Common myeloid progenitor, CD34-positive (primary cell): ENCODE results near the gene ZNF423.
A peak's percentile ranks its signal among the peaks of the same experiment; 100 is the strongest.

ENCODE experiments used
- CTCF ChIA-PET: fragments of 350-600 bp; sonication (Branson Sonifier 250); formaldehyde crosslinking; loops from one replicate; lab custom pipeline; 2021; ENCODE audit warnings: antibody characterized with exemption; lab: Charles Lee
- POLR2A ChIA-PET: fragments of 350-600 bp; sonication (Branson Sonifier 250); formaldehyde crosslinking; loops from one replicate; lab custom pipeline; 2021; ENCODE audit warnings: antibody characterized with exemption; lab: Charles Lee
- DNase-seq, 3 donors: peaks; one replicate each; pipeline versions ENCODE4 v3.0.0 to v3.0.0-alpha.2; 2013
- H3K27ac ChIP-seq, 2 experiments: 1 replicate in 1 of 2; 2 replicates in 1 of 2; pipeline ENCODE4 v1.7.0; 2013; ENCODE audit warnings: inconsistent platforms in 2 of 2, low read length in 2 of 2, mild to moderate bottlenecking in 2 of 2, low read depth in 1 of 2, moderate library complexity in 1 of 2; ENCODE audit not compliant: severe bottlenecking in 2 of 2, insufficient read depth in 1 of 2, poor library complexity in 1 of 2
- H3K27me3 ChIP-seq, 5 experiments: replicated peaks in 2 of 5; 1 replicate in 3 of 5; 2 replicates in 2 of 5; pipeline versions ENCODE4 v1.6.1 to v1.7.0; 2013; ENCODE audit warnings: low read length in 4 of 5, mild to moderate bottlenecking in 2 of 5, moderate library complexity in 2 of 5, inconsistent platforms in 1 of 5; ENCODE audit not compliant: insufficient read depth in 5 of 5, control insufficient read depth in 4 of 5
- H3K36me3 ChIP-seq, 4 experiments: 1 replicate in 2 of 4; 2 replicates in 2 of 4; pipeline versions ENCODE4 v1.6.1 to v1.7.0; 2013; ENCODE audit warnings: low read length in 3 of 4, control low read depth in 1 of 4, mild to moderate bottlenecking in 1 of 4; ENCODE audit not compliant: control insufficient read depth in 4 of 4, insufficient read depth in 4 of 4
- H3K4me1 ChIP-seq, 4 experiments: 1 replicate in 3 of 4; 2 replicates in 1 of 4; pipeline versions ENCODE4 v1.6.1 to v1.7.1; 2013; ENCODE audit warnings: low read length in 3 of 4, mild to moderate bottlenecking in 3 of 4, control low read depth in 1 of 4, inconsistent platforms in 1 of 4, moderate library complexity in 1 of 4; ENCODE audit not compliant: control insufficient read depth in 4 of 4, insufficient read depth in 4 of 4; ENCODE audit errors: control extremely low read depth in 1 of 4
- H3K4me3 ChIP-seq, 7 experiments: 1 replicate in 4 of 7; 2 replicates in 3 of 7; pipeline versions ENCODE4 v1.5.1 to v1.7.0; 2013; ENCODE audit warnings: mild to moderate bottlenecking in 7 of 7, low read length in 6 of 7, moderate library complexity in 6 of 7, inconsistent platforms in 2 of 7, low read depth in 2 of 7, control low read depth in 1 of 7; ENCODE audit not compliant: insufficient read depth in 4 of 7, control insufficient read depth in 1 of 7; ENCODE audit errors: extremely low read depth in 1 of 7
- H3K9me3 ChIP-seq, 5 experiments: 1 replicate in 4 of 5; 2 replicates in 1 of 5; pipeline versions ENCODE4 v1.6.1 to v1.7.1; 2013; ENCODE audit warnings: low read length in 4 of 5, mild to moderate bottlenecking in 2 of 5, inconsistent platforms in 1 of 5, low read depth in 1 of 5, moderate library complexity in 1 of 5; ENCODE audit not compliant: control insufficient read depth in 4 of 5, insufficient read depth in 2 of 5; ENCODE audit errors: control extremely low read depth in 1 of 5
- WGBS: methylation state at CpG from one replicate; pipeline ENCODE4 v1.1.5; 2013; ENCODE audit not compliant: insufficient coverage; 5-methylcytosine and 5-hydroxymethylcytosine counted together

ZNF423 gene

GRCh38 chr16:49467540-49468372 is 388.2 kb downstream of the ZNF423 start:
- Histone ChIP-seq H3K4me3 (no peak overlapping the region), H3K27ac (no peak overlapping the region), H3K9me3 (no peaks in the 10 kb centered on the region), H3K36me3 (no peaks in the 10 kb centered on the region), H3K27me3 (peaks cover 0 to 2% (median 0%) of the 10 kb centered on the region in 5 experiments), H3K4me1 (peaks cover 2 to 16% (median 9%) of the 10 kb centered on the region in 4 experiments)
- no peak for DNase-seq
- POLR2A ChIA-PET, result no interaction called here
- CTCF ChIA-PET, result interaction anchor here (1.2 to 2.3 kb wide), 2 partner anchors 125 to 395 kb away, joined by 3 to 9 read pairs; no protein-coding TSS in a partner anchor
- WGBS, result 93% methylated on average over 8 of the region's 12 CpGs

- no peaks in the 10 kb centered on the region for H3K9me3 ChIP-seq
- H3K27ac ChIP-seq, result no peak overlapping the region
- ChIA-PET CTCF (interaction anchor here (2.3 kb wide), 1 partner anchor 126 kb away, joined by 9 read pairs; no protein-coding TSS in a partner anchor), POLR2A (no interaction called here)
- no CpG with 5 or more reads among the region's 1 CpG for WGBS
- peaks cover 2 to 16% (median 9%) of the 10 kb centered on the region in 4 experiments for H3K4me1 ChIP-seq
- H3K4me3 ChIP-seq, result no peak overlapping the region
- no peak for DNase-seq
- peaks cover 0 to 2% (median 0%) of the 10 kb centered on the region in 5 experiments for H3K27me3 ChIP-seq
- no peaks in the 10 kb centered on the region for H3K36me3 ChIP-seq
Measured at GRCh38 chr16:49466881-49467280, 389.0 kb downstream of the ZNF423 start.

- no peak for DNase-seq
- no peak overlapping the region for H3K27ac ChIP-seq
- ChIA-PET POLR2A (no interaction called here), CTCF (interaction anchor here (1.4 to 2.3 kb wide), 4 partner anchors 21 to 126 kb away, joined by 3 to 9 read pairs (median 4); no protein-coding TSS in a partner anchor)
- H3K36me3 ChIP-seq, result no peaks in the 10 kb centered on the region
- peaks cover 0 to 2% (median 0%) of the 10 kb centered on the region in 5 experiments for H3K27me3 ChIP-seq
- H3K4me3 ChIP-seq, result no peak overlapping the region
- peaks cover 2 to 16% (median 9%) of the 10 kb centered on the region in 4 experiments for H3K4me1 ChIP-seq
- no peaks in the 10 kb centered on the region for H3K9me3 ChIP-seq
- 97% methylated on average over 3 of the region's 4 CpGs for WGBS
Measured at GRCh38 chr16:49466529-49466831, 389.4 kb downstream of the ZNF423 start.

- H3K27ac ChIP-seq, result no peak overlapping the region
- no peaks in the 10 kb centered on the region for H3K36me3 ChIP-seq
- DNase-seq, result no peak
- peaks cover 2 to 16% (median 9%) of the 10 kb centered on the region in 4 experiments for H3K4me1 ChIP-seq
- H3K4me3 ChIP-seq, result no peak overlapping the region
- ChIA-PET CTCF (interaction anchor here (0.6 to 2.3 kb wide), 11 partner anchors 10 to 129 kb away, joined by 3 to 9 read pairs (median 3); no protein-coding TSS in a partner anchor), POLR2A (no interaction called here)
- no peaks in the 10 kb centered on the region for H3K9me3 ChIP-seq
- peaks cover 0 to 2% (median 0%) of the 10 kb centered on the region in 5 experiments for H3K27me3 ChIP-seq
- WGBS, result 92% methylated on average over 17 of the region's 19 CpGs
Measured at GRCh38 chr16:49465661-49466528, 390.0 kb downstream of the ZNF423 start.

- Histone ChIP-seq H3K27ac (no peak overlapping the region), H3K9me3 (no peaks in the 10 kb centered on the region), H3K27me3 (peaks cover 0 to 2% (median 0%) of the 10 kb centered on the region in 5 experiments), H3K36me3 (no peaks in the 10 kb centered on the region), H3K4me1 (peaks cover 2 to 16% (median 9%) of the 10 kb centered on the region in 4 experiments), H3K4me3 (peak overlapping the region in 3 of 7 experiments; percentile 28 to 58 (median 44))
- DNase-seq, result peak in 2 of 3 donors; percentile 45 to 49
- ChIA-PET POLR2A (no interaction called here), CTCF (interaction anchor here (0.6 to 2.3 kb wide), 11 partner anchors 9 to 129 kb away, joined by 3 to 9 read pairs (median 3); no protein-coding TSS in a partner anchor)
- 35% methylated on average over 32 of the region's 40 CpGs for WGBS
Measured at GRCh38 chr16:49464877-49465504, 390.9 kb downstream of the ZNF423 start.

- Histone ChIP-seq H3K4me1 (peaks cover 2 to 16% (median 9%) of the 10 kb centered on the region in 4 experiments), H3K36me3 (no peaks in the 10 kb centered on the region), H3K9me3 (no peaks in the 10 kb centered on the region), H3K27ac (no peak overlapping the region), H3K4me3 (no peak overlapping the region), H3K27me3 (peaks cover 0 to 2% (median 0%) of the 10 kb centered on the region in 5 experiments)
- ChIA-PET CTCF (interaction anchor here (0.7 kb wide), 1 partner anchor 460 kb away, joined by 3 read pairs; no protein-coding TSS in a partner anchor), POLR2A (no interaction called here)
- no peak for DNase-seq
- WGBS, result 86% methylated on average over 2 of the region's 2 CpGs
Measured at GRCh38 chr16:49464093-49464492, 391.8 kb downstream of the ZNF423 start.
